K562 (cell line): Measurements from ENCODE around the gene TCF3. TPM values are rescaled to one million over a fixed set of nuclear protein-coding genes. Genes with fewer than 3 reads are reported as not detected.

Experiments
- BHLHE40 ChIP-seq: IDR thresholded peaks from 2 replicates; pipeline ENCODE4 v1.6.1; 2011; ENCODE audit warnings: low read length, improper control_type of control experiment
- CC2D1A ChIP-seq: fragments of 450-650 bp; IDR thresholded peaks from 2 replicates; pipeline ENCODE4 v1.6.1; 2017; ENCODE audit warnings: mild to moderate bottlenecking
- ERF ChIP-seq: fragments of 450-650 bp; formaldehyde crosslinking; IDR thresholded peaks from 2 replicates; pipeline ENCODE4 v1.4.0; 2020; ENCODE audit warnings: mild to moderate bottlenecking, mixed read lengths
- HMGN3 ChIP-seq: IDR thresholded peaks from 2 replicates; pipeline ENCODE4 v1.6.1; 2011; ENCODE audit warnings: borderline replicate concordance, low read depth, mild to moderate bottlenecking, mixed read lengths, low read length; ENCODE audit not compliant: insufficient read length; ENCODE audit errors: extremely low read depth
- HNRNPK ChIP-seq: fragments of 200-400 bp; formaldehyde crosslinking; IDR thresholded peaks from one replicate; pipeline ENCODE4 v1.6.1; 2018; ENCODE audit warnings: mild to moderate bottlenecking, low read depth, low read length; ENCODE audit not compliant: poor library complexity, severe bottlenecking
- JUN ChIP-seq, 2 experiments: sonication (generic) in 1 of 2; formaldehyde crosslinking in 1 of 2; IDR thresholded peaks; 2 replicates each; pipeline versions ENCODE4 v1.6.1 to v1.8.0; 2012 to 2022; ENCODE audit warnings: borderline replicate concordance in 2 of 2, mild to moderate bottlenecking in 2 of 2, improper control_type of control experiment in 1 of 2, low read depth in 1 of 2, low read length in 1 of 2, missing genetic modification reagents in 1 of 2
- LCOR ChIP-seq: sonication (generic); formaldehyde crosslinking; IDR thresholded peaks from 2 replicates; pipeline ENCODE4 v1.8.0; 2022; ENCODE audit warnings: mild to moderate bottlenecking, missing genetic modification reagents
- MAFF ChIP-seq: IDR thresholded peaks from 2 replicates; pipeline ENCODE4 v1.6.1; 2012; ENCODE audit warnings: low read length, improper control_type of control experiment
- POLR2A ChIP-seq: fragments of 450-650 bp; conservative IDR thresholded peaks from 2 replicates; pipeline ENCODE4 v1.6.1; 2016
- SRSF9 ChIP-seq: fragments of 200-400 bp; formaldehyde crosslinking; IDR thresholded peaks from 2 replicates; pipeline ENCODE4 v1.6.1; 2017; ENCODE audit warnings: low read depth, low read length, borderline replicate concordance
- TBP ChIP-seq: optimal IDR thresholded peaks from 2 replicates; pipeline ENCODE3; 2011; ENCODE audit warnings: low read depth, low read length, improper control_type of control experiment
- XRCC5 ChIP-seq: fragments of 200-400 bp; formaldehyde crosslinking; IDR thresholded peaks from 2 replicates; pipeline ENCODE4 v1.6.1; 2017; ENCODE audit warnings: low read depth, mild to moderate bottlenecking, low read length
- ZNF140 ChIP-seq: fragments of 250-450 bp; sonication (Bioruptor Pico); IDR thresholded peaks from 2 replicates; pipeline ENCODE4 v1.8.0; 2021; ENCODE audit warnings: moderate library complexity, mild to moderate bottlenecking, inconsistent platforms
- ZNF507 ChIP-seq: conservative IDR thresholded peaks from 2 replicates; pipeline ENCODE4 v1.6.1; 2017; ENCODE audit warnings: missing genetic modification characterization, missing compliant biosample characterization
- ZNF75A ChIP-seq: fragments of 450-650 bp; formaldehyde crosslinking; IDR thresholded peaks from 2 replicates; pipeline ENCODE4 v1.4.0; 2020; ENCODE audit warnings: mild to moderate bottlenecking
- polyA plus RNA-seq, 8 experiments: library from polyadenylated mRNA; depleted of rRNA in 4 of 8; stranded (reverse) in 5 of 8; unstranded in 3 of 8; fragments of >200 nt; fragmentation: Nextera tagmentation in 2 of 8; fragmentation: Illumina TruSeq in 1 of 8; extraction: Ambion mirVana in 2 of 8; extraction: Trizol in 1 of 8; gene quantifications; 2 replicates each; pipeline versions ENCODE4 v1.2.1 to v1.2.3, GENCODE V29; 2011 to 2014; ENCODE audit warnings: inconsistent platforms in 1 of 8, missing spikeins in 1 of 8
- total RNA-seq, 7 experiments: library from RNA; depleted of rRNA in 6 of 7; stranded (reverse); fragments of >200 nt in 6 of 7; fragmentation: Illumina TruSeq in 2 of 7; extraction: Trizol in 2 of 7; gene quantifications; 2 replicates each; pipeline versions ENCODE4 v1.2.1 to v1.2.3, GENCODE V29; 2011 to 2021; ENCODE audit warnings: low replicate concordance in 1 of 7
- TF ChIP-seq, protein P1 (sequence below): fragments of 250-450 bp; sonication (Bioruptor Pico); IDR thresholded peaks from 2 replicates; pipeline ENCODE4 v1.8.0; 2021; ENCODE audit warnings: mild to moderate bottlenecking, moderate library complexity

TCF3 gene
- total and polyA plus RNA-seq, 9 of the 15 experiments (the other 6 are each of a cell fraction or from before 2014, with no cell fraction given) = 5.6 to 259 (median 84.0) TPM

DNA sequence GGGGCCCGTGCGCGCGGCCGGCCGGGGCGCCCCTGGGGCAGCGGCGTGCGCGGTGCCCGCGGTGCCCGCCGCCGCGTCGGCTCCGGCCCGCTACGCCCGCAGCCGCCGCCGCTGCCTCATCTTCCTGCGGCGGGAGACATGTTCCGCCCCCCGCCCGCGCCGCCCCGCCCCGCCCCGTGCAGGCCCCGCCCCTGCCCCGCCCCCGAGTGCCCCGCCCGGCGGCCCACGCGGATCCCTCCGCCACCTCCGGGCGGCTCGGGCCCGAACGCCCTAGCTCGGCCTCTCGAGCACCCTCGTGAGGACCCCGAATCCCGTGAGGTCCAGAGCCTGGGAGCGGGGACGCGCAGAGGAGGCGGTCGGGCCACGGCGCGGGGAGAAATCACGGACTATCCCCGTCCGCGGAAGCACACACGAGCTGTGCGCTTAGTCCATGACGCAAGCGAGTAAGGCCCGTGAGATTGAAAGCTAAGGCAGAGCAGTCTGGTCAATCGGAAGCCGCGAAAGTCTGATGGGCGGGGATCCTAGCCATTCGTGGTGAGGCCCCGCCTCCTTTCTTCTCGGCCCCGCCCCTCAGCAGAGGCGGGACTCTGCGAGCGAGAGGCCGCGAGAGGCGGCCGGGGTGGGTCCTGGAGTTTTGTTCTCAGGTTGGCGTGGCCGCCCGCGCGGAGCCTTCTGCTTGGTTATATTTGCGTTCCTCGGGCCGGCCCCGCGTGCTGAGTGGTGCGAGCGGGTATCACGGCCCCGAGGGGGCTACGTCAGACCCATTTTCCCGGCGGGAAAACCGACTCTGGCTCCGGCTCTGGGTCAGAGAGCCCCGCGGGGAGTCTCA is at the start of gene TCF3 (continued):
- no peak for TF ChIP-seq MAFF
- peak; percentile 67 for TF ChIP-seq BHLHE40
- peak; percentile 1; the same call in 1 of the 2 replicates for TF ChIP-seq LCOR (CRISPR knock-in tag)
- no peak for TF ChIP-seq ZNF75A (CRISPR knock-in tag)
- no peak for TF ChIP-seq ZNF140 (CRISPR knock-in tag)
- TF ChIP-seq POLR2A = peak; percentile 77
- peak; percentile 74 for TF ChIP-seq TBP
- TF ChIP-seq HNRNPK = no peak
- 0 out of 2 replicates have a peak, but pooled peaks have one; percentile 52 for TF ChIP-seq XRCC5
- TF ChIP-seq ERF (CRISPR knock-in tag) = no peak
- TF ChIP-seq, protein P1, sequence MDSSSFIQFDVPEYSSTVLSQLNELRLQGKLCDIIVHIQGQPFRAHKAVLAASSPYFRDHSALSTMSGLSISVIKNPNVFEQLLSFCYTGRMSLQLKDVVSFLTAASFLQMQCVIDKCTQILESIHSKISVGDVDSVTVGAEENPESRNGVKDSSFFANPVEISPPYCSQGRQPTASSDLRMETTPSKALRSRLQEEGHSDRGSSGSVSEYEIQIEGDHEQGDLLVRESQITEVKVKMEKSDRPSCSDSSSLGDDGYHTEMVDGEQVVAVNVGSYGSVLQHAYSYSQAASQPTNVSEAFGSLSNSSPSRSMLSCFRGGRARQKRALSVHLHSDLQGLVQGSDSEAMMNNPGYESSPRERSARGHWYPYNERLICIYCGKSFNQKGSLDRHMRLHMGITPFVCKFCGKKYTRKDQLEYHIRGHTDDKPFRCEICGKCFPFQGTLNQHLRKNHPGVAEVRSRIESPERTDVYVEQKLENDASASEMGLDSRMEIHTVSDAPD (CRISPR knock-in tag) = no peak
- no peak for TF ChIP-seq ZNF507 (tag)
- TF ChIP-seq SRSF9 = no peak
- TF ChIP-seq JUN (IDR thresholded peaks at IDR 0.05; ENCODE audit: borderline replicate concordance, low read depth, low read length) = peak; percentile 63; the same call in 1 of the 2 replicates
- TF ChIP-seq JUN (CRISPR knock-in tag; IDR thresholded peaks at IDR 0.05; ENCODE audit: borderline replicate concordance) = peak; percentile 87; the same call in 1 of the 2 replicates
- no peak for TF ChIP-seq CC2D1A
- TF ChIP-seq HMGN3 = peak; percentile 83
